ENCODE measurements around the gene NSUN2. TPM values are rescaled to one million over a fixed set of nuclear protein-coding genes. Genes with fewer than 3 reads are reported as not detected.

The NSUN2 gene
- total RNA-seq, 1 donor from 2014 or later, result 93.3 TPM

DNA sequence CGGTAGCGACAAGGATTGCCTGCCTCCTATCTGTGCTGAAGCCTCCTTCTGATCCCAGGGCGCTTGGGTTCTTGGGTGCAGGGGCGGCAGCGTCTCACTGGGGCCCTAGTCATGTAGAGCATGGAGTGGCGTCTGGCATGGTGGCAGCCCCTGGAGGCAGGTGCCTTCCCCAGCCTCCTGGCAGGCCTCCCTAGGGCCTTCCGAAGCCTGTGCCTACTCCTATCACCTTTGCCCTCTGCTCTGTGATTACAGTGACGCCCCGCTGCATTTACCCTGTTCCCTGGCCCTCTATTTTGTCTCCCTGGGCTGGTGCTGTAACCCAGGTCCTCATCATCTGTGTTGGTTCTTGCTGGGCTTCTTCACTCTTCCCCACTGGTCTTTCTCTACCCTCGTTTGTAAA lies 4.2 kb upstream of the NSUN2 start:
- no peaks in the 10 kb centered on the region for H3K9me3 Mint-ChIP-seq
- H3K27me3 Mint-ChIP-seq, result no peaks in the 10 kb centered on the region
- POLR2A ChIA-PET, result no interaction called here
- H3K27ac Mint-ChIP-seq, result no peak overlapping the region
- DNase-seq (no peak), ATAC-seq (ENCODE audit: low read depth) (no peak)
- TF ChIP-seq, protein P1, sequence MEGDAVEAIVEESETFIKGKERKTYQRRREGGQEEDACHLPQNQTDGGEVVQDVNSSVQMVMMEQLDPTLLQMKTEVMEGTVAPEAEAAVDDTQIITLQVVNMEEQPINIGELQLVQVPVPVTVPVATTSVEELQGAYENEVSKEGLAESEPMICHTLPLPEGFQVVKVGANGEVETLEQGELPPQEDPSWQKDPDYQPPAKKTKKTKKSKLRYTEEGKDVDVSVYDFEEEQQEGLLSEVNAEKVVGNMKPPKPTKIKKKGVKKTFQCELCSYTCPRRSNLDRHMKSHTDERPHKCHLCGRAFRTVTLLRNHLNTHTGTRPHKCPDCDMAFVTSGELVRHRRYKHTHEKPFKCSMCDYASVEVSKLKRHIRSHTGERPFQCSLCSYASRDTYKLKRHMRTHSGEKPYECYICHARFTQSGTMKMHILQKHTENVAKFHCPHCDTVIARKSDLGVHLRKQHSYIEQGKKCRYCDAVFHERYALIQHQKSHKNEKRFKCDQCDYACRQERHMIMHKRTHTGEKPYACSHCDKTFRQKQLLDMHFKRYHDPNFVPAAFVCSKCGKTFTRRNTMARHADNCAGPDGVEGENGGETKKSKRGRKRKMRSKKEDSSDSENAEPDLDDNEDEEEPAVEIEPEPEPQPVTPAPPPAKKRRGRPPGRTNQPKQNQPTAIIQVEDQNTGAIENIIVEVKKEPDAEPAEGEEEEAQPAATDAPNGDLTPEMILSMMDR (IDR thresholded peaks at IDR 0.05), result no peak
- intact Hi-C loops (cut with micrococcal nuclease), result no loop called here
- H3K4me3 Mint-ChIP-seq, result peak overlapping the region; percentile 28
- CTCF ChIA-PET, result no interaction called here
- H3K36me3 Mint-ChIP-seq (ENCODE audit: low read depth), result peaks cover 11% of the 10 kb centered on the region
- peaks cover 16% of the 10 kb centered on the region for H3K4me1 Mint-ChIP-seq

DNA sequence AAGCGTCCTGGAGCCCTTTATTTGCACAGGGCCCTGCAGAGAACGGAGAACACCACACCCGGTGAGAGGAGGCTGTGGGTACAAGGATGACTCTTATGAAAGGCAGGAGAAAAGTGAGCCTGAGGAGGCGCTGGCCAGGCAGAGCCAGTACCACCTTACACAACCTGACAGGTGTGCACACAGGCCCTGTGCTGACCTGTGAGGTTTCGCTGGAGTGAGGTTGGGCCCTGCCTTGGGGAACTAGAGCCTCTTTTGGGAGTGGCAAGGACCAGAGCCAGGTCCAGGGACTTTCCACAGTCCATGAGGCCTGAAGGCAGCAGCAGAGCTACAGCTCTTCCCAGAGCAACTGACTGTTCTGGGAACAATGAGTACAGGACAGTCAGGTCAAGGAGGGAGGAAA lies 3.4 kb upstream of the NSUN2 start:
- H3K4me3 Mint-ChIP-seq, result no peak overlapping the region
- peaks cover 14% of the 10 kb centered on the region for H3K36me3 Mint-ChIP-seq (ENCODE audit: low read depth)
- ATAC-seq (ENCODE audit: low read depth) (no peak), DNase-seq (no peak)
- TF ChIP-seq, protein P1 (IDR thresholded peaks at IDR 0.05), result no peak
- no peaks in the 10 kb centered on the region for H3K27me3 Mint-ChIP-seq
- CTCF ChIA-PET, result interaction anchor here (1.2 kb wide), 1 partner anchor 109 kb away, joined by 4 read pairs; no protein-coding TSS in a partner anchor
- POLR2A ChIA-PET, result no interaction called here
- H3K9me3 Mint-ChIP-seq, result no peaks in the 10 kb centered on the region
- intact Hi-C loops (cut with micrococcal nuclease), result no loop called here
- H3K4me1 Mint-ChIP-seq, result peaks cover 23% of the 10 kb centered on the region
- no peak overlapping the region for H3K27ac Mint-ChIP-seq

DNA sequence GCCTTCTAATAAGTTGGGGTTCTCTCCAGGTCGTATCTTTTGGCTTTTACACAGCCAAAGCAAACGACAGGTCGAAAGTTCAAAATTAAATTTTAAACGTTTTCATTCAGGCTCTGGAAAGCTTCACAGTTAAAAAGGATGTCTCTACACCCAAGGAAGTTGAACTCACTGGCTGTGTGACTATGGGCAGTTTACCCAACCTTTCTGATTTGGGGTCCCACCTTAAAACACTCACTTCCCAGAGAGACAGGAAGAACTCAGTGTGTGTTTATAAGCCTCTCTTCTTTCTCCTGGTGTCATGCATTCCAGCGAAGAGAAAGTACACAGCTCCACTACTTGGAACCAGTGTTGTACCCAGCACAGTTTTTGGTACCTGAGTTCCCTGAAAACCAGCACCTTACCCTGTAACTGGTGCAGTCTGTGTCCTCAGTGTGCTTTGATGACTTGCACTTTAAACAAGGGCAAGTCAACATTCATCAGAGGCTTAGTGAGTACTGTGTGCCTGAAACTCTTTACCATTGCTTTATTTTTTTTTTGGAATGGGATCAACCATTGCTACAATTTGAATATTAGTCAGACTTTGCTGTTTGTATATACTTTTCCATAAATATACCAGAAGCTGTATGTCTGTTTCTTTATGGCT lies 2.1 kb upstream of the NSUN2 start:
- Mint-ChIP-seq H3K36me3 (ENCODE audit: low read depth) (peaks cover 28% of the 10 kb centered on the region), H3K4me1 (peaks cover 34% of the 10 kb centered on the region), H3K27me3 (no peaks in the 10 kb centered on the region), H3K27ac (no peak overlapping the region), H3K9me3 (no peaks in the 10 kb centered on the region), H3K4me3 (peak overlapping the region; percentile 74)
- DNase-seq (no peak), ATAC-seq (ENCODE audit: low read depth) (no peak)
- TF ChIP-seq, protein P1 (IDR thresholded peaks at IDR 0.05), result no peak
- ChIA-PET POLR2A (interaction anchor here (0.6 to 2.8 kb wide), 7 partner anchors 17 to 257 kb away, joined by 3 to 22 read pairs (median 3); partner anchors contain the start of genes MED10 and TENT4A), CTCF (interaction anchor here (1.0 to 1.2 kb wide), 2 partner anchors 110 kb away, joined by 3 to 4 read pairs; no protein-coding TSS in a partner anchor)
- intact Hi-C loops (cut with micrococcal nuclease), result loop anchor here (5.0 kb wide), 1 partner anchor 1232 kb away; the partner anchor contains the start of genes FASTKD3 and MTRR

DNA sequence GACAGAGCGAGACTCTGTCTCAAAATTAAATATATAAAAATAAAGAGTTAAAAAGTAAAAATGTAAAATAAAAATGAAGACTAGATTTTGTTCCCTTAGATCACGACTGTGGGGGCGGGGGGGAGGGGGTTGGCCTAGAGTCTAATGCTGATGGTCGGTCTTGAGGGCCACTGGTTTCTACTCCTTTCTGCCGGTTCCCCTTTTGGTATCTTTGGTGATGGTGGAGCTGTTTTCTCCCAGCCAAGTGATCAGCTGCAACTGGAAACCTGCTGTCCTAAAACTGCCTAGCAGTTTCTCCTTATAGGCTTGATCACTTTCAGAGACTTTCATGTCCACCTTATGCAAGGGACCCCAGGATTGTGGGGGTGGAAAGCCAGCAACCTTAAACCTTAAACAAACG lies 1.5 kb upstream of the NSUN2 start:
- DNase-seq (no peak), ATAC-seq (ENCODE audit: low read depth) (no peak)
- Mint-ChIP-seq H3K27me3 (no peaks in the 10 kb centered on the region), H3K9me3 (no peaks in the 10 kb centered on the region), H3K4me3 (peak overlapping the region; percentile 92), H3K27ac (peak overlapping the region; percentile 63), H3K4me1 (peaks cover 41% of the 10 kb centered on the region), H3K36me3 (ENCODE audit: low read depth) (peaks cover 34% of the 10 kb centered on the region)
- CTCF ChIA-PET, result interaction anchor here (1.0 to 1.4 kb wide), 2 partner anchors 27 to 111 kb away, joined by 3 read pairs; no protein-coding TSS in a partner anchor
- TF ChIP-seq, protein P1 (IDR thresholded peaks at IDR 0.05), result no peak
- POLR2A ChIA-PET, result interaction anchor here (0.6 to 2.8 kb wide), 7 partner anchors 18 to 256 kb away, joined by 3 to 22 read pairs (median 3); partner anchors contain the start of genes MED10 and TENT4A
- intact Hi-C loops (cut with micrococcal nuclease), result loop anchor here (5.0 kb wide), 1 partner anchor 1233 kb away; the partner anchor contains the start of genes FASTKD3 and MTRR
